Hematopoietic multipotent progenitor cell treated with erythropoietin and hydrocortisone succinate and interleukin-3 and kit ligand, for 17 days (in vitro differentiated cells): ENCODE measurements around the gene LTB4R.

Experiments
- DNase-seq: peaks from one replicate; pipeline ENCODE4 v3.0.0-alpha.2; 2015; ENCODE audit warnings: low spot score

LTB4R gene

GRCh38 chr14:24279301-24280186 lies 31.8 kb upstream of the LTB4R start:
- DNase-seq: peak; percentile 67

- DNase-seq: no peak
Observed at GRCh38 chr14:24280797-24281460, 30.4 kb upstream of the LTB4R start.

GRCh38 chr14:24281636-24282035 lies 29.7 kb upstream of the LTB4R start:
- DNase-seq: no peak

- no peak for DNase-seq
Observed at GRCh38 chr14:24282736-24283135, 28.6 kb upstream of the LTB4R start.

GRCh38 chr14:24283796-24284460 lies 27.4 kb upstream of the LTB4R start:
- no peak for DNase-seq

- no peak for DNase-seq
Observed at GRCh38 chr14:24284501-24285035, 26.7 kb upstream of the LTB4R start.

- DNase-seq: no peak
Observed at GRCh38 chr14:24285351-24285750, 26.0 kb upstream of the LTB4R start.

- no peak for DNase-seq
Observed at GRCh38 chr14:24286996-24287395, 24.3 kb upstream of the LTB4R start.

- DNase-seq: no peak
Observed at GRCh38 chr14:24289649-24290280, 21.5 kb upstream of the LTB4R start.

GRCh38 chr14:24290746-24291145 lies 20.6 kb upstream of the LTB4R start:
- no peak for DNase-seq

GRCh38 chr14:24291446-24292117 lies 19.7 kb upstream of the LTB4R start:
- no peak for DNase-seq

GRCh38 chr14:24292118-24292807 lies 19.0 kb upstream of the LTB4R start:
- DNase-seq: no peak

- DNase-seq: no peak
Observed at GRCh38 chr14:24293525-24293924, 17.8 kb upstream of the LTB4R start.

- peak; percentile 79 for DNase-seq
Observed at GRCh38 chr14:24296341-24297157, 14.8 kb upstream of the LTB4R start.

- DNase-seq: peak; percentile 67
Observed at GRCh38 chr14:24297190-24297964, 13.9 kb upstream of the LTB4R start.

- DNase-seq: peak; percentile 47
Observed at GRCh38 chr14:24298892-24299254, 12.4 kb upstream of the LTB4R start.

GRCh38 chr14:24299255-24300191 lies 11.8 kb upstream of the LTB4R start, which contains the start of the genes DHRS1 and NOP9:
Gene DHRS1 (minus strand): TSS chr14:24299780. CDS start chr14:24299106, 674 bp downstream.
Gene NOP9 (plus strand): TSS chr14:24299850. CDS start chr14:24299955, 105 bp downstream.
- peak; percentile 96 for DNase-seq
